H1 (cell line): ENCODE results near the gene TSPAN15. TPM values are rescaled to one million over a fixed set of nuclear protein-coding genes. Genes with fewer than 3 reads are reported as not detected.
A peak's percentile ranks its signal among the peaks of the same experiment; 100 is the strongest.

Experiments used
- CTCF ChIA-PET: fragments of 300-600 bp; sonication (Branson Sonifier 250); formaldehyde crosslinking; loops from one replicate; lab custom pipeline; 2021; ENCODE audit not compliant: partially characterized antibody; lab: Charles Lee
- POLR2A ChIA-PET: fragments of 300-600 bp; sonication (Branson Sonifier 250); formaldehyde crosslinking; loops from one replicate; lab custom pipeline; 2021; ENCODE audit warnings: inconsistent platforms; ENCODE audit not compliant: partially characterized antibody; lab: Charles Lee
- DNase-seq, 2 experiments: peaks; one replicate each; pipeline versions ENCODE4 v3.0.0 to v3.0.0-alpha.2; 2010 to 2022; ENCODE audit warnings: low spot score in 2 of 2, low read depth in 1 of 2, mixed read lengths in 1 of 2
- FAIRE-seq: peaks from 2 replicates; lab custom pipeline; 2011; peaks lifted over from hg19 to GRCh38; lab: Jason Lieb, UNC
- H2AFZ ChIP-seq: 2 replicates; pipeline ENCODE4 v1.8.1; 2012; ENCODE audit warnings: low read length, inconsistent platforms
- H2AK5ac ChIP-seq: 2 replicates; pipeline ENCODE4 v1.6.1; 2013; ENCODE audit warnings: low read depth, low read length
- H2BK120ac ChIP-seq: replicated peaks from 2 replicates; pipeline ENCODE3; 2013; ENCODE audit warnings: low read depth, low read length, inconsistent platforms
- H2BK12ac ChIP-seq: 2 replicates; pipeline ENCODE4 v1.6.1; 2013; ENCODE audit warnings: low read depth, low read length
- H2BK15ac ChIP-seq: 2 replicates; pipeline ENCODE4 v1.6.1; 2013; ENCODE audit warnings: low read length
- H2BK20ac ChIP-seq: 2 replicates; pipeline ENCODE4 v1.6.1; 2013; ENCODE audit warnings: low read length
- H2BK5ac ChIP-seq: 2 replicates; pipeline ENCODE4 v1.6.1; 2013; ENCODE audit warnings: low read depth, low read length
- H3K14ac ChIP-seq: 2 replicates; pipeline ENCODE4 v1.6.1; 2013; ENCODE audit warnings: inconsistent platforms; ENCODE audit not compliant: insufficient read length
- H3K18ac ChIP-seq: 2 replicates; pipeline ENCODE4 v1.6.1; 2013; ENCODE audit warnings: low read length; ENCODE audit errors: extremely low read depth
- H3K23ac ChIP-seq: 2 replicates; pipeline ENCODE4 v1.6.1; 2013; ENCODE audit warnings: inconsistent platforms; ENCODE audit not compliant: insufficient read length
- H3K23me2 ChIP-seq: 2 replicates; pipeline ENCODE4 v1.6.1; 2013; ENCODE audit warnings: low read depth, low read length
- H3K27ac ChIP-seq: 2 replicates; pipeline ENCODE4 v1.6.1; 2011; ENCODE audit warnings: low read depth, low read length, inconsistent platforms
- H3K27me3 ChIP-seq, 4 experiments: replicated peaks in 1 of 4; 1 replicate in 1 of 4; 2 replicates in 3 of 4; pipeline versions ENCODE4 v1.6.1 to v1.8.1; 2011 to 2013; ENCODE audit warnings: low read length in 3 of 4, mild to moderate bottlenecking in 3 of 4, inconsistent platforms in 2 of 4, mixed read lengths in 2 of 4, moderate library complexity in 1 of 4; ENCODE audit not compliant: control insufficient read depth in 3 of 4, insufficient read depth in 3 of 4; ENCODE audit errors: extremely low read depth in 1 of 4
- H3K36me3 ChIP-seq, 4 experiments: 2 replicates each; pipeline versions ENCODE4 v1.6.1 to v1.8.1; 2011 to 2013; ENCODE audit warnings: mild to moderate bottlenecking in 4 of 4, low read length in 3 of 4, moderate library complexity in 2 of 4, control low read depth in 1 of 4, inconsistent platforms in 1 of 4; ENCODE audit not compliant: insufficient read depth in 4 of 4, control insufficient read depth in 2 of 4
- H3K4ac ChIP-seq: replicated peaks from 2 replicates; pipeline ENCODE3; 2013; ENCODE audit warnings: low read length, low read depth, mixed read lengths, inconsistent platforms; ENCODE audit not compliant: insufficient read length
- H3K4me1 ChIP-seq, 4 experiments: replicated peaks in 1 of 4; 1 replicate in 1 of 4; 2 replicates in 3 of 4; pipeline versions ENCODE4 v1.6.1 to v1.8.1; 2011 to 2013; ENCODE audit warnings: low read length in 3 of 4, inconsistent platforms in 2 of 4, mixed read lengths in 1 of 4; ENCODE audit not compliant: insufficient read depth in 4 of 4, control insufficient read depth in 3 of 4
- H3K4me2 ChIP-seq, 2 experiments: 2 replicates each; pipeline versions ENCODE4 v1.6.1 to v1.8.1; 2011 to 2013; ENCODE audit warnings: low read depth in 2 of 2, low read length in 2 of 2, control low read depth in 1 of 2, inconsistent platforms in 1 of 2, mild to moderate bottlenecking in 1 of 2; ENCODE audit not compliant: insufficient read depth in 1 of 2
- H3K4me3 ChIP-seq, 4 experiments: fragments of 200-600, 300-600 bp in 1 of 4; sonication (generic), shearing (Covaris generic), sonication (Bioruptor Twin) in 1 of 4; 2 replicates each; pipeline versions ENCODE4 v1.5.1 to v1.8.1; 2011 to 2016; ENCODE audit warnings: low read length in 4 of 4, low read depth in 3 of 4, control low read depth in 2 of 4, inconsistent platforms in 2 of 4, mild to moderate bottlenecking in 2 of 4, mixed read lengths in 1 of 4, moderate library complexity in 1 of 4; ENCODE audit not compliant: insufficient read depth in 2 of 4; ENCODE audit errors: extremely low read depth in 1 of 4
- H3K56ac ChIP-seq: replicated peaks from 2 replicates; pipeline ENCODE3; 2013; ENCODE audit warnings: low read depth, mild to moderate bottlenecking, mixed read lengths, low read length, inconsistent platforms; ENCODE audit not compliant: insufficient read length
- H3K79me1 ChIP-seq: 2 replicates; pipeline ENCODE4 v1.6.1; 2013; ENCODE audit warnings: low read depth, low read length, control low read depth
- H3K79me2 ChIP-seq, 2 experiments: 2 replicates each; pipeline versions ENCODE4 v1.6.1 to v1.8.1; 2012 to 2013; ENCODE audit warnings: low read length in 2 of 2, mild to moderate bottlenecking in 2 of 2, inconsistent platforms in 1 of 2; ENCODE audit not compliant: insufficient read depth in 2 of 2, control insufficient read depth in 1 of 2
- H3K9ac ChIP-seq, 4 experiments: replicated peaks in 1 of 4; 1 replicate in 1 of 4; 2 replicates in 3 of 4; pipeline versions ENCODE4 v1.6.1 to v1.8.1; 2011 to 2013; ENCODE audit warnings: low read depth in 3 of 4, low read length in 3 of 4, control low read depth in 2 of 4, mild to moderate bottlenecking in 2 of 4, moderate library complexity in 2 of 4, inconsistent platforms in 1 of 4; ENCODE audit errors: extremely low read depth in 1 of 4
- H3K9me3 ChIP-seq, 2 experiments: 2 replicates each; pipeline versions ENCODE4 v1.6.1 to v1.8.1; 2012 to 2013; ENCODE audit warnings: mild to moderate bottlenecking in 2 of 2, moderate library complexity in 2 of 2, control low read depth in 1 of 2, inconsistent platforms in 1 of 2, low read depth in 1 of 2, low read length in 1 of 2, mixed read lengths in 1 of 2; ENCODE audit not compliant: insufficient read depth in 2 of 2
- H4K20me1 ChIP-seq, 2 experiments: replicated peaks in 1 of 2; 2 replicates each; pipeline versions ENCODE3 to v1.8.1; 2011 to 2013; ENCODE audit warnings: inconsistent platforms in 2 of 2, low read length in 2 of 2, mild to moderate bottlenecking in 1 of 2; ENCODE audit not compliant: insufficient read depth in 2 of 2, control insufficient read depth in 1 of 2
- H4K5ac ChIP-seq: 2 replicates; pipeline ENCODE4 v1.6.1; 2013; ENCODE audit warnings: low read length, low read depth, mixed read lengths, inconsistent platforms; ENCODE audit not compliant: insufficient read length
- H4K8ac ChIP-seq: 2 replicates; pipeline ENCODE4 v1.8.0; 2013; ENCODE audit warnings: mild to moderate bottlenecking, moderate library complexity, low read length, inconsistent platforms; ENCODE audit not compliant: insufficient read depth; ENCODE audit errors: extremely low read depth
- H4K91ac ChIP-seq: replicated peaks from 2 replicates; pipeline ENCODE3; 2013; ENCODE audit warnings: low read length, mixed read lengths, inconsistent platforms; ENCODE audit not compliant: insufficient read length
- EZH2 ChIP-seq: fragments of 200-600 bp; sonication (generic); IDR thresholded peaks from 2 replicates; pipeline ENCODE4 v1.7.1; 2012; ENCODE audit warnings: low read depth, mild to moderate bottlenecking, moderate library complexity, low read length, inconsistent platforms; ENCODE audit not compliant: severe bottlenecking
- NANOG ChIP-seq: IDR thresholded peaks from 2 replicates; pipeline ENCODE4 v1.6.1; 2011; ENCODE audit warnings: low read length, low read depth, mild to moderate bottlenecking, inconsistent platforms; ENCODE audit not compliant: insufficient read depth, poor library complexity, severe bottlenecking
- WGBS, 2 experiments: shearing (Covaris generic) in 1 of 2; methylation state at CpG; one replicate each; pipeline versions ENCODE4 v1.1.6 to v1.1.7; 2013 to 2015; ENCODE audit warnings: low lambda C conversion rate in 2 of 2, mixed read lengths in 2 of 2, inconsistent platforms in 1 of 2, low coverage in 1 of 2, missing lambda C conversion rate in 1 of 2; ENCODE audit not compliant: insufficient replicate concordance in 2 of 2, insufficient coverage in 1 of 2, insufficient read length in 1 of 2; ENCODE audit errors: extremely low coverage in 1 of 2, missing lambda C conversion rate in 1 of 2; 5-methylcytosine and 5-hydroxymethylcytosine counted together
- polyA plus RNA-seq, 7 experiments: library from polyadenylated mRNA; depleted of rRNA in 3 of 7; stranded (reverse) in 5 of 7; unstranded in 2 of 7; fragments of >200 nt in 5 of 7; fragments of 200-250 nt in 2 of 7; gene quantifications; 1 replicate in 5 of 7; 2 replicates in 1 of 7; 4 replicates in 1 of 7; pipeline versions ENCODE4 v1.2.1 to v1.2.3, GENCODE V29; 2011 to 2013; ENCODE audit warnings: missing spikeins in 2 of 7, mixed read lengths in 2 of 7
- total RNA-seq: library from RNA; stranded (reverse); fragmentation: NEBNext Ultra II Directional; extraction: Animal tissue kit (Norgen Biotek cat#: 25700); gene quantifications from 2 replicates; pipeline ENCODE4 v1.2.1, GENCODE V29; 2021

The TSPAN15 gene
- total and polyA plus RNA-seq, 2 of the 8 experiments (the other 6 are each of a cell fraction or from before 2014, with no cell fraction given): 9.7 to 20.0 TPM

- Histone ChIP-seq H2AK5ac (0 out of 2 replicates have a peak overlapping the region, but pooled peaks have one; percentile 39), H3K23ac (no peak overlapping the region), H4K5ac (no peak overlapping the region), H3K4ac (no peak overlapping the region), H3K79me2 (no peaks in the 10 kb centered on the region), H3K36me3 (no peaks in the 10 kb centered on the region), H4K8ac (no peak overlapping the region; the same call in 1 of the 2 replicates), H3K9me3 (no peaks in the 10 kb centered on the region), H3K4me3 (no peak overlapping the region), H4K91ac (no peak overlapping the region), H3K27ac (no peak overlapping the region), H3K56ac (no peak overlapping the region), H3K18ac (no peak overlapping the region), H2BK15ac (no peak overlapping the region), H2BK120ac (no peak overlapping the region), H3K79me1 (no peaks in the 10 kb centered on the region), H3K14ac (no peak overlapping the region), H2BK5ac (no peak overlapping the region), H3K4me2 (no peak overlapping the region), H2AFZ (no peak overlapping the region), H3K9ac (no peak overlapping the region), H2BK12ac (no peak overlapping the region), H3K23me2 (no peaks in the 10 kb centered on the region), H2BK20ac (no peak overlapping the region), H3K4me1 (no peaks in the 10 kb centered on the region), H3K27me3 (no peaks in the 10 kb centered on the region), H4K20me1 (peaks cover 0 to 2% of the 10 kb centered on the region in 2 experiments)
- CTCF ChIA-PET: interaction anchor here (1.3 to 1.9 kb wide), 2 partner anchors 9 to 11 kb away, joined by 6 to 8 read pairs; partner anchors contain the start of gene TSPAN15
- no peak for DNase-seq
- POLR2A ChIA-PET: no interaction called here
- 91% methylated on average over 11 of the region's 12 CpGs; no CpG with 5 or more reads in 1 of the 2 experiments for WGBS, 2 experiments
- no peak for FAIRE-seq
- TF ChIP-seq EZH2: no peak
- no peak for TF ChIP-seq NANOG
These were observed 8.8 kb downstream of the TSPAN15 start for GRCh38 chr10:69459893-69460575.
